ENCODE measurements around the gene ATRN.

- TF ChIP-seq, protein P1, sequence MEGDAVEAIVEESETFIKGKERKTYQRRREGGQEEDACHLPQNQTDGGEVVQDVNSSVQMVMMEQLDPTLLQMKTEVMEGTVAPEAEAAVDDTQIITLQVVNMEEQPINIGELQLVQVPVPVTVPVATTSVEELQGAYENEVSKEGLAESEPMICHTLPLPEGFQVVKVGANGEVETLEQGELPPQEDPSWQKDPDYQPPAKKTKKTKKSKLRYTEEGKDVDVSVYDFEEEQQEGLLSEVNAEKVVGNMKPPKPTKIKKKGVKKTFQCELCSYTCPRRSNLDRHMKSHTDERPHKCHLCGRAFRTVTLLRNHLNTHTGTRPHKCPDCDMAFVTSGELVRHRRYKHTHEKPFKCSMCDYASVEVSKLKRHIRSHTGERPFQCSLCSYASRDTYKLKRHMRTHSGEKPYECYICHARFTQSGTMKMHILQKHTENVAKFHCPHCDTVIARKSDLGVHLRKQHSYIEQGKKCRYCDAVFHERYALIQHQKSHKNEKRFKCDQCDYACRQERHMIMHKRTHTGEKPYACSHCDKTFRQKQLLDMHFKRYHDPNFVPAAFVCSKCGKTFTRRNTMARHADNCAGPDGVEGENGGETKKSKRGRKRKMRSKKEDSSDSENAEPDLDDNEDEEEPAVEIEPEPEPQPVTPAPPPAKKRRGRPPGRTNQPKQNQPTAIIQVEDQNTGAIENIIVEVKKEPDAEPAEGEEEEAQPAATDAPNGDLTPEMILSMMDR (IDR thresholded peaks at IDR 0.05), result no peak
- no peak for TF ChIP-seq EP300 (IDR thresholded peaks at IDR 0.05)
- TF ChIP-seq POLR2AphosphoS5 (IDR thresholded peaks at IDR 0.05), result no peak
- TF ChIP-seq POLR2A (IDR thresholded peaks at IDR 0.05), result no peak
Observed at GRCh38 chr20:3545401-3545925, 74.6 kb downstream of the ATRN start.

Data from stomach (tissue), 4 donors.